ENCODE data around the gene MCF2L2. TPM values are rescaled to one million over a fixed set of nuclear protein-coding genes. Genes with fewer than 3 reads are reported as not detected.

MCF2L2 gene
- total and polyA plus RNA-seq, 2 donors (not counting 3 experiments of a cell fraction or from before 2014, with no cell fraction given), result 0.15 to 1.1 TPM

DNA sequence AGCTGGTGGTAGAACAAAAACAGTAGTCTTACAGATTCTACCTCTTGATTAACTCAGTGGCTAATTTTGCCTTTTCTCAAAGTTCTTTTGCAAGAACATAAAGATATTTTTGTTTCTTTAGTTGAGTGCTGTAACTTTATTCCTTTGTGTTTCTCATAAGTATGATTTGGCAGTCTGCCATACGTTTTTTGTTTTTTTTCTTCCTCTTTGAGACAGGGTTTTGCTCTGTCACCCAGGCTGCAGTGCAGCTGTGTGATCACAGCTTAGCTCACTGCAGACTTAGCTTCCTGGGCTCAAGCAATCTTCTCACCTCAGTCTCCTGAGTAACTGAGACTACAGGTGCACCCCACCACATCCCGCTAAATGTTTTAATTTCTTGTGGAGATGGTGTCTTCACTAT is 153.0 kb downstream of the MCF2L2 start:
- intact Hi-C loops (cut with micrococcal nuclease), result loop anchor here (1.0 kb wide), 2 partner anchors 10 to 20 kb away; no protein-coding TSS in a partner anchor

More for the DNA sequence above, 153.0 kb downstream of the MCF2L2 start:
- no peaks in the 10 kb centered on the region for H3K9me3 ChIP-seq (replicated peaks; ENCODE audit: control insufficient read depth, insufficient read depth, low read length)
- H3K4me1 ChIP-seq (ENCODE audit: control insufficient read depth, extremely low read depth, insufficient read depth, low read length), result peaks cover 27% of the 10 kb centered on the region
- H3K9ac ChIP-seq (replicated peaks; ENCODE audit: extremely low read depth, insufficient read depth, low read length), result no peak overlapping the region
- no peak overlapping the region for H2AFZ ChIP-seq (ENCODE audit: low read depth, low read length)
- dilution Hi-C loops (cut with MboI; ENCODE audit: extremely low pct_ligation_motif_present, low sequenced_read_pairs), result no loop called here
- H3K27me3 ChIP-seq (ENCODE audit: control insufficient read depth in 2 of 2, insufficient read depth in 2 of 2, low read length in 2 of 2), result no peaks in the 10 kb centered on the region
- H3K4me3 ChIP-seq (replicated peaks in 1 of 3; ENCODE audit: insufficient read depth in 1 of 3, low read depth in 1 of 3, low read length in 3 of 3), result no peak overlapping the region
- H4K20me1 ChIP-seq (replicated peaks; ENCODE audit: control insufficient read depth, extremely low read depth, insufficient read depth, low read length), result no peaks in the 10 kb centered on the region
- H3K27ac ChIP-seq (ENCODE audit: insufficient read depth, low read depth, low read length), result peak overlapping the region; percentile 54
- peak; percentile 82 for DNase-seq (ENCODE audit: low read depth, low spot score)
- ChIA-PET CTCF (interaction anchor here (0.6 to 2.8 kb wide), 4 partner anchors 10 to 90 kb away, joined by 3 to 15 read pairs (median 8); no protein-coding TSS in a partner anchor), POLR2A (no interaction called here)
- FAIRE-seq, result peak; percentile 73
- peak overlapping the region; percentile 78 for H3K4me2 ChIP-seq (ENCODE audit: insufficient read depth, low read length)
- BruUV-seq (replicated peaks), result no TSS peak
- H3K9me1 ChIP-seq (replicated peaks; ENCODE audit: control insufficient read depth, extremely low read depth, insufficient read depth, low read length), result no peaks in the 10 kb centered on the region
- TF ChIP-seq GATA2 (IDR thresholded peaks at IDR 0.05; ENCODE audit: insufficient read depth, insufficient read length, low read depth, low read length) (no peak), POLR2AphosphoS5 (IDR thresholded peaks at IDR 0.05; ENCODE audit: insufficient read depth, low read depth, low read length) (no peak), JUN (IDR thresholded peaks at IDR 0.05; ENCODE audit: borderline replicate concordance, insufficient read depth, insufficient read length, low read depth) (no peak), POLR2A (IDR thresholded peaks at IDR 0.05; ENCODE audit: low read depth, low read length) (no peak), FOS (IDR thresholded peaks at IDR 0.05; ENCODE audit: borderline replicate concordance, insufficient read depth, low read length) (no peak), MYC (IDR thresholded peaks at IDR 0.05; ENCODE audit: low read depth, low read length) (no peak), EZH2 (IDR thresholded peaks at IDR 0.05; ENCODE audit: borderline replicate concordance, low read depth, low read length, severe bottlenecking) (no peak)
- TF ChIP-seq, protein P1, sequence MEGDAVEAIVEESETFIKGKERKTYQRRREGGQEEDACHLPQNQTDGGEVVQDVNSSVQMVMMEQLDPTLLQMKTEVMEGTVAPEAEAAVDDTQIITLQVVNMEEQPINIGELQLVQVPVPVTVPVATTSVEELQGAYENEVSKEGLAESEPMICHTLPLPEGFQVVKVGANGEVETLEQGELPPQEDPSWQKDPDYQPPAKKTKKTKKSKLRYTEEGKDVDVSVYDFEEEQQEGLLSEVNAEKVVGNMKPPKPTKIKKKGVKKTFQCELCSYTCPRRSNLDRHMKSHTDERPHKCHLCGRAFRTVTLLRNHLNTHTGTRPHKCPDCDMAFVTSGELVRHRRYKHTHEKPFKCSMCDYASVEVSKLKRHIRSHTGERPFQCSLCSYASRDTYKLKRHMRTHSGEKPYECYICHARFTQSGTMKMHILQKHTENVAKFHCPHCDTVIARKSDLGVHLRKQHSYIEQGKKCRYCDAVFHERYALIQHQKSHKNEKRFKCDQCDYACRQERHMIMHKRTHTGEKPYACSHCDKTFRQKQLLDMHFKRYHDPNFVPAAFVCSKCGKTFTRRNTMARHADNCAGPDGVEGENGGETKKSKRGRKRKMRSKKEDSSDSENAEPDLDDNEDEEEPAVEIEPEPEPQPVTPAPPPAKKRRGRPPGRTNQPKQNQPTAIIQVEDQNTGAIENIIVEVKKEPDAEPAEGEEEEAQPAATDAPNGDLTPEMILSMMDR (IDR thresholded peaks at IDR 0.05; ENCODE audit: extremely low read depth in 1 of 2, insufficient read depth in 1 of 2, low read depth in 1 of 2, low read length in 2 of 2), result no peak
- TF ChIP-seq, protein P2, sequence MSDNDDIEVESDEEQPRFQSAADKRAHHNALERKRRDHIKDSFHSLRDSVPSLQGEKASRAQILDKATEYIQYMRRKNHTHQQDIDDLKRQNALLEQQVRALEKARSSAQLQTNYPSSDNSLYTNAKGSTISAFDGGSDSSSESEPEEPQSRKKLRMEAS (IDR thresholded peaks at IDR 0.05; ENCODE audit: insufficient read depth, insufficient read length), result no peak
- H3K36me3 ChIP-seq (ENCODE audit: control insufficient read depth in 2 of 2, extremely low read depth in 1 of 2, insufficient read depth in 2 of 2, low read length in 2 of 2), result peaks cover 0 to 2% of the 10 kb centered on the region in 2 experiments
- peaks cover 5% of the 10 kb centered on the region for H3K79me2 ChIP-seq (ENCODE audit: control insufficient read depth, insufficient read depth, low read length)
